GM12891 (cell line): ENCODE results near the gene ADGRV1.

Experiments
- POLR2A ChIP-seq: IDR thresholded peaks from 2 replicates; pipeline ENCODE4 v1.6.1; 2011; ENCODE audit warnings: low read depth, low read length, control low read depth
- POLR2AphosphoS5 ChIP-seq: IDR thresholded peaks from 2 replicates; pipeline ENCODE4 v1.6.1; 2011; ENCODE audit warnings: low read depth, low read length, control low read depth

GRCh38 chr5:90845723-90846554 is 287.3 kb downstream of the ADGRV1 start:
- no peak for TF ChIP-seq POLR2AphosphoS5
- TF ChIP-seq POLR2A, result no peak
